IMR-90 (cell line): ENCODE results near the gene LRRC47.

Experiments
- CEBPB ChIP-seq: IDR thresholded peaks from 2 replicates; pipeline ENCODE4 v1.6.1; 2012; ENCODE audit warnings: low read depth, low read length, improper control_type of control experiment
- FOS ChIP-seq: fragments of 150-350 bp; IDR thresholded peaks from 2 replicates; pipeline ENCODE4 v1.6.1; 2016; ENCODE audit warnings: low read depth, low read length
- MAFK ChIP-seq: IDR thresholded peaks from 2 replicates; pipeline ENCODE4 v1.6.1; 2012; ENCODE audit warnings: low read depth, low read length, improper control_type of control experiment
- MAZ ChIP-seq: IDR thresholded peaks from 2 replicates; pipeline ENCODE4 v1.6.1; 2012; ENCODE audit warnings: low read depth, mild to moderate bottlenecking, low read length, improper control_type of control experiment, moderate library complexity, borderline replicate concordance
- MXI1 ChIP-seq: IDR thresholded peaks from 2 replicates; pipeline ENCODE4 v1.6.1; 2012; ENCODE audit warnings: low read depth, mild to moderate bottlenecking, low read length, moderate library complexity, borderline replicate concordance
- POLR2A ChIP-seq: IDR thresholded peaks from 2 replicates; pipeline ENCODE4 v1.6.1; 2012; ENCODE audit warnings: mild to moderate bottlenecking, low read depth, low read length
- RAD21 ChIP-seq: IDR thresholded peaks from 2 replicates; pipeline ENCODE4 v1.6.1; 2012; ENCODE audit warnings: low read length, improper control_type of control experiment
- RCOR1 ChIP-seq: IDR thresholded peaks from 2 replicates; pipeline ENCODE4 v1.6.1; 2012; ENCODE audit warnings: mild to moderate bottlenecking, low read length, improper control_type of control experiment; ENCODE audit not compliant: insufficient replicate concordance
- RFX5 ChIP-seq: IDR thresholded peaks from 2 replicates; pipeline ENCODE4 v1.8.0; 2012; ENCODE audit warnings: low read depth, mild to moderate bottlenecking, low read length, moderate library complexity
- SMC3 ChIP-seq: fragments of 150-350 bp; IDR thresholded peaks from 2 replicates; pipeline ENCODE4 v1.6.1; 2016; ENCODE audit warnings: low read depth, mild to moderate bottlenecking, antibody characterized with exemption, low read length, moderate library complexity
- TF ChIP-seq, protein P1 (sequence below): conservative IDR thresholded peaks from 2 replicates; pipeline ENCODE4 v1.5.1; 2012; ENCODE audit warnings: mild to moderate bottlenecking, low read depth, low read length, improper control_type of control experiment
- TF ChIP-seq, protein P2 (sequence below): fragments of 150-350 bp; IDR thresholded peaks from 2 replicates; pipeline ENCODE4 v1.6.1; 2017; ENCODE audit warnings: mild to moderate bottlenecking, antibody characterized with exemption, low read length, low read depth
- TF ChIP-seq, protein P3 (sequence below): fragments of 150-350 bp; IDR thresholded peaks from 2 replicates; pipeline ENCODE4 v1.6.1; 2016; ENCODE audit warnings: low read depth, mild to moderate bottlenecking, low read length, moderate library complexity, borderline replicate concordance

DNA sequence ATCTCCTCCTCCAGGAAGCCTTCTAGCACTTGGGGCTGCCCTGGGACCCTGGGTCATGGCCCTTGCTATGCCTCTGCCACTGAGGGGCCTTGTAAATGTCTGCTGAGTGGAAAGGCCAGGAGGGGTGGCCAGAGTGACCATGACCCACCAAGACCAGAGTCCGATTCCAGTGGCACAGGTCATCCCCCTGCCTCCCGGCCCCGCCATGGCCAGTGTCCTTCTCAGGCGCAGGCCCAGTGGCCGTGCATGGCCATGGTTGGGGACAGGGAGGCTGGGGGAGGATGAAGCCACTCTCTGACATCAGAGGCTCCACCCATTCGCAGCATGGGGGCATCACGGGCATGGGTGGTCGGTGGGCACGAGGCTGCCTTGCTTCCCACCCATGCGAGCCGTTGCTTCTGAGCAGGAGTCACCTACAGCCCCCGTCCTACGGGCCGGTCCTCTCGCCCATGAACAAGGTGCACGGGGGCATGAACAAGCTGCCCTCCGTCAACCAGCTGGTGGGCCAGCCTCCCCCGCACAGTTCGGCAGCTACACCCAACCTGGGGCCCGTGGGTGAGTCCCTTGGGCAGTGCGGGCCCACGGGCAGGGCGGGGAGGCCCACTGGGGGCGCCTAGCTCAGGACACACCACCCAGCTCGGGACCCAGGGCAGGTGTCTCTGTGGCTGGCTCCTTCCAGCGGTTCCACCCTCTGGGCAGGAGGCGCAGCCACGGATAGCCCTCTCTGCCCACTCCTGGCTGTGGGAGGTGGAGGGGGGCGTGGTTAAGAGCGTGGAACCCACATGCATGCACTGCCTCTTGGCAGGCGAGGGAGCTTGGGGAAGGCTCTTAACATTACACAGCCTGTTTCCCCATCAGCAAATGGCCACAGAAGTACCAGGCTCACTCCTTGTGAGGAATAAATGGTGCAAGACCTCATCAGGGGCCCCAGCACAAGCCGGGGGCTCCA is 66.4 kb downstream of the LRRC47 start:
- TF ChIP-seq, protein P1, sequence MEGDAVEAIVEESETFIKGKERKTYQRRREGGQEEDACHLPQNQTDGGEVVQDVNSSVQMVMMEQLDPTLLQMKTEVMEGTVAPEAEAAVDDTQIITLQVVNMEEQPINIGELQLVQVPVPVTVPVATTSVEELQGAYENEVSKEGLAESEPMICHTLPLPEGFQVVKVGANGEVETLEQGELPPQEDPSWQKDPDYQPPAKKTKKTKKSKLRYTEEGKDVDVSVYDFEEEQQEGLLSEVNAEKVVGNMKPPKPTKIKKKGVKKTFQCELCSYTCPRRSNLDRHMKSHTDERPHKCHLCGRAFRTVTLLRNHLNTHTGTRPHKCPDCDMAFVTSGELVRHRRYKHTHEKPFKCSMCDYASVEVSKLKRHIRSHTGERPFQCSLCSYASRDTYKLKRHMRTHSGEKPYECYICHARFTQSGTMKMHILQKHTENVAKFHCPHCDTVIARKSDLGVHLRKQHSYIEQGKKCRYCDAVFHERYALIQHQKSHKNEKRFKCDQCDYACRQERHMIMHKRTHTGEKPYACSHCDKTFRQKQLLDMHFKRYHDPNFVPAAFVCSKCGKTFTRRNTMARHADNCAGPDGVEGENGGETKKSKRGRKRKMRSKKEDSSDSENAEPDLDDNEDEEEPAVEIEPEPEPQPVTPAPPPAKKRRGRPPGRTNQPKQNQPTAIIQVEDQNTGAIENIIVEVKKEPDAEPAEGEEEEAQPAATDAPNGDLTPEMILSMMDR = no peak
- TF ChIP-seq POLR2A (no peak), SMC3 (no peak), RAD21 (no peak), CEBPB (no peak), MAFK (no peak), MXI1 (no peak), MAZ (no peak), RFX5 (no peak), FOS (no peak), RCOR1 (no peak)
- TF ChIP-seq, protein P2, sequence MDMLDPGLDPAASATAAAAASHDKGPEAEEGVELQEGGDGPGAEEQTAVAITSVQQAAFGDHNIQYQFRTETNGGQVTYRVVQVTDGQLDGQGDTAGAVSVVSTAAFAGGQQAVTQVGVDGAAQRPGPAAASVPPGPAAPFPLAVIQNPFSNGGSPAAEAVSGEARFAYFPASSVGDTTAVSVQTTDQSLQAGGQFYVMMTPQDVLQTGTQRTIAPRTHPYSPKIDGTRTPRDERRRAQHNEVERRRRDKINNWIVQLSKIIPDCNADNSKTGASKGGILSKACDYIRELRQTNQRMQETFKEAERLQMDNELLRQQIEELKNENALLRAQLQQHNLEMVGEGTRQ = no peak
- TF ChIP-seq, protein P3, sequence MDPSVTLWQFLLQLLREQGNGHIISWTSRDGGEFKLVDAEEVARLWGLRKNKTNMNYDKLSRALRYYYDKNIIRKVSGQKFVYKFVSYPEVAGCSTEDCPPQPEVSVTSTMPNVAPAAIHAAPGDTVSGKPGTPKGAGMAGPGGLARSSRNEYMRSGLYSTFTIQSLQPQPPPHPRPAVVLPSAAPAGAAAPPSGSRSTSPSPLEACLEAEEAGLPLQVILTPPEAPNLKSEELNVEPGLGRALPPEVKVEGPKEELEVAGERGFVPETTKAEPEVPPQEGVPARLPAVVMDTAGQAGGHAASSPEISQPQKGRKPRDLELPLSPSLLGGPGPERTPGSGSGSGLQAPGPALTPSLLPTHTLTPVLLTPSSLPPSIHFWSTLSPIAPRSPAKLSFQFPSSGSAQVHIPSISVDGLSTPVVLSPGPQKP = no peak
